Spinal cord (tissue), 10 donors: ENCODE data around the gene PPP2R2C. TPM values are rescaled to one million over a fixed set of nuclear protein-coding genes. Genes with fewer than 3 reads are reported as not detected.
A peak's percentile ranks its signal among the peaks of the same experiment; 100 is the strongest.

Experiments
- DNase-seq, 6 donors: peaks; one replicate each; pipeline versions ENCODE4 v3.0.0 to v3.0.0-alpha.2; 2013 to 2015; ENCODE audit warnings: low spot score in 6 of 6, low read depth in 4 of 6
- H3K27ac ChIP-seq: one replicate; pipeline ENCODE4 v1.5.1; 2013; ENCODE audit warnings: low read depth, low read length, control low read depth
- H3K27me3 ChIP-seq: one replicate; pipeline ENCODE4 v1.6.1; 2013; ENCODE audit warnings: low read length; ENCODE audit not compliant: control insufficient read depth, insufficient read depth
- H3K36me3 ChIP-seq: one replicate; pipeline ENCODE4 v1.6.1; 2013; ENCODE audit warnings: low read length; ENCODE audit not compliant: control insufficient read depth, insufficient read depth
- H3K4me1 ChIP-seq: one replicate; pipeline ENCODE4 v1.6.1; 2013; ENCODE audit warnings: low read length; ENCODE audit not compliant: control insufficient read depth, insufficient read depth
- H3K4me3 ChIP-seq: one replicate; pipeline ENCODE4 v1.5.1; 2013; ENCODE audit warnings: low read depth, low read length, control low read depth
- H3K9me3 ChIP-seq: one replicate; pipeline ENCODE4 v1.6.1; 2013; ENCODE audit warnings: low read length; ENCODE audit not compliant: control insufficient read depth, insufficient read depth
- WGBS: methylation state at CpG from one replicate; pipeline ENCODE4 v1.1.5; 2013; ENCODE audit warnings: missing lambda C conversion rate; ENCODE audit not compliant: insufficient coverage; 5-methylcytosine and 5-hydroxymethylcytosine counted together
- polyA plus RNA-seq, 2 donors: library from polyadenylated mRNA; unstranded; fragments of 120-200 nt; gene quantifications; one replicate each; pipeline ENCODE4 v1.2.1, GENCODE V29; 2013; ENCODE audit not compliant: insufficient read length in 2 of 2
- total RNA-seq, 2 donors: library from RNA; depleted of rRNA in 1 of 2; stranded (reverse); fragments of 120-200 nt in 1 of 2; fragments of >200 nt in 1 of 2; gene quantifications; one replicate each; pipeline versions ENCODE4 v1.2.3 to v1.2.4, GENCODE V29; 2013 to 2014
- donor health status: healthy.

PPP2R2C gene
- total and polyA plus RNA-seq, 4 donors: 17.2 to 114 (median 75.1) TPM

DNA sequence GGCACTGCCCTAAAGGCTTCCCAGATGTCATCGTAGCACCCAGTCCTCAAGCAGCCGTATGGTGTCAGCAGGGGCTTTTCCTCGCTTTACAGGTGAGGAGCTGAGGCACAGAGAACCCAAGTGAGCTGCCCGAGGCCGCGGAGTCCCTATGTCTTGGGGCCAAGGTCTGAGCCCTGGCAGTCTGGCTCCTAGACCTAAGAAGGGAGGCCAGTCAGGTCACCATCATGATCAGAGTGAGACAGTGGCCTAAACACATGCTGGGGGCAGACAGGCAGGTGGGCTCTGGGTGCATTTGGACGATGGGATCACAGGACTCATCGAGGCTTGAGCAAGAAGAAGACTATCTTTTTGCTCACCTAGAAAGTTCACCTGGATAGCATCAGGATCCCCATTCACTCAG, 107.8 kb downstream of the PPP2R2C start:
- H3K36me3 ChIP-seq: peaks cover 21% of the 10 kb centered on the region
- H3K4me3 ChIP-seq: no peak overlapping the region
- H3K4me1 ChIP-seq: peaks cover 64% of the 10 kb centered on the region
- no peak for DNase-seq
- 87% methylated on average over 8 of the region's 8 CpGs for WGBS
- H3K9me3 ChIP-seq: peaks cover 3% of the 10 kb centered on the region
- H3K27me3 ChIP-seq: no peaks in the 10 kb centered on the region
- H3K27ac ChIP-seq: no peak overlapping the region

DNA sequence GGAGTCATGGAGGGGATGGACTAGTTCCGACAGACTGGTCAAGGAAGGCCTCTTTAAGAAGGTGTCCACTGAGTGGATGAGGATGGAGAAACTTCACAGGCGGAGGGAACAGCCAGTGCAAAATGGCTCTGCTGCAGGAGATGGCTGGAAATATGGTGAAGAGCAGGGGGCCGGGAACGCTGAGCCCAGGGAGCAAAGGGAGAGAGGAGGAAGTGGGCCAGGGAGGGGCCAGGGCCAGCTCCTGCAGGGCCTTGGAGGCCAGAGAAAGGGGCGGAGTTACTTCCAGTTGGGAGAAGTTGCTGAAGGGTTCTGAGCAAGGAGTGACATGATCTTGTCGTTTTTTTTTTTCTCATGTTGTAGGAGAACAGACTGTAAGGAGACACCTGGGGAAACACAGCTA, 108.3 kb downstream of the PPP2R2C start:
- H3K36me3 ChIP-seq: peaks cover 17% of the 10 kb centered on the region
- no peak overlapping the region for H3K4me3 ChIP-seq
- no peaks in the 10 kb centered on the region for H3K27me3 ChIP-seq
- H3K9me3 ChIP-seq: peaks cover 3% of the 10 kb centered on the region
- H3K4me1 ChIP-seq: peaks cover 66% of the 10 kb centered on the region
- H3K27ac ChIP-seq: no peak overlapping the region
- no peak for DNase-seq
- 76% methylated on average over 6 of the region's 6 CpGs for WGBS

DNA sequence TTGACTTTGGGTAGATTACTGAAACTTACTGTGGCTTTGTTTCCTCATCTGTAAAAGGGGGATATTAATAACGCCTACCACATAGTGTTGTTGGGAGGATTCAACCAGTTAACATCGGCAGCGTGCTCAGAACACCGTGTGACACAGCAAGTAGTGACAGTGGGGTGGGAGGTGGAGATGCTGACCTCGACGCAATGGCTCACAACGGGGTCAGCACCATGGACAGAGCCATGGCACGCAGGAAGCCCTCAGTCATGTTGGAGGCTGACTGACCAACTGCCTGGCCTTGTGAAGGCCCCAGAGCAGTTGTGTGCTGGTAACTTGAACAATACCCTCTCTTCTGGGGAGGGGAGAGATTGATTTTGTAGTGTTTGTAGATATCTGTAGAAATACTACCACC, 109.5 kb downstream of the PPP2R2C start:
- H3K4me3 ChIP-seq: no peak overlapping the region
- no peak overlapping the region for H3K27ac ChIP-seq
- WGBS: 33% methylated on average over 7 of the region's 8 CpGs
- DNase-seq: peak in 1 of 6 donors; percentile 18
- no peaks in the 10 kb centered on the region for H3K27me3 ChIP-seq
- H3K9me3 ChIP-seq: peaks cover 3% of the 10 kb centered on the region
- H3K36me3 ChIP-seq: peaks cover 14% of the 10 kb centered on the region
- peaks cover 58% of the 10 kb centered on the region for H3K4me1 ChIP-seq

DNA sequence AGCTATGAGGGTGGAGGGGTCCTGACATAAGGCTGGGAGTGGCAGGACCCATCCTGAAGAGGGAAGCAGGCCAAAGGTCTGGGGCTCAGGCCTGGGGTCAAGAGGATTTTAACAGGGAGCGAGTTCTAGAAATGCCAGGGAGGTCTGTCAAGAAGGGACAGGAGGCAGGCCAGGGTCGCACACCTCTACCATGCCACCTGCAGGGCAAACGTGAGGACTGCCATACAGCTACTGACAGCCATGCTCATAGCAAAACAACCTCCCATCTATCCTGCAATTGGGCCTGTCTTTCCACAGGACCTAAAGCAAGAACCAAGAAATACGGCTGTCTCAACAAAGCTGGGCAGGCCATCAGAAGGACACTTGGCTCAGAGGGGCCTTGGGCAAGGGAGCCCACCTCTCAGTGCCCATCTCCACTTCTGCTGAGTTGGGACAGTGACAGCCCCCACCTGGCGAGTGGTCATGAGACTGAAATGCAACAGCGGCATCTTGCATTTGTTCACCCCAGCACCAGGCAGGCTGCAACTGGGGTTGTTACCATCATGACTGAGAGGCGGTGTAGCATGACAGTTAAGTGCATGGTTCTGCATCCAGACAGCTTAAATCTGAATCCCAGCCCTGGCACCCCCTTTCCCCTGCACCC, 110.0 kb downstream of the PPP2R2C start:
- H3K27ac ChIP-seq: no peak overlapping the region
- H3K4me1 ChIP-seq: peaks cover 53% of the 10 kb centered on the region

DNA sequence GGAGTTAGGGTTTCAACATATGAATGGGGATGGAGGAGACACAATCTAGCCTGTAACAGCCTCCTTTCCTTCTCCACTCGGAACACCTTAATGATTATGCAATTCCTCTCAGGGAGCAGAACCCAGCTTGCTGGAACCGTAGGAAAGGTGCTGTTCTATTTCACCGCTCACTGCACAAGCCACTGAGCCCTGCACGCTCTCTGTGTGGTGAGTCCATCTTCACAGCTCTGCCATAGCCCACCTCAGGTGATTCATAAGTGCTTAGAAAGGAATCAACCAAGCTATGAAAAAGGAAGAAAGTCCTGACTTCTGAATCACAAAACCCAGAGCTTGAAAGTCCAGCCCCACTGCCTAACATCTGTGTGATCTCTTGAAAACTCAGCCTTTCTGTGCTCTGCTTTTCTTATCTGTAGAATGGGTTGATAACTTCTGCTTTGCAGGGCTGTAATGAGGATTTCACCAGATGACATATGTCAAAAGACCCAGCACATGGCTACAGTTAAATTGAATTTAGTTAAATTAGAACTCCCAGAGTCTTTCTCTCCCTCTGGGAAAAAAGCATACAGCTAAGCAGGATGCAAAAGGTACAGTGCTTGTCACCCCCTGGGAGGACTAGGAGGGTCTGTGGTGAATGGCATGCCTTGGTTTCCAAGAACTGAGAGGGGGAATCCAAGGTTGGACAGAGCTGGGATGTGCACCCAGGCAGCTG, 111.2 kb downstream of the PPP2R2C start:
- H3K27ac ChIP-seq: no peak overlapping the region
- no peaks in the 10 kb centered on the region for H3K27me3 ChIP-seq
- 33% methylated on average over 2 of the region's 4 CpGs for WGBS

More for the DNA sequence above, 110.0 kb downstream of the PPP2R2C start:
- Histone ChIP-seq H3K36me3 (peaks cover 17% of the 10 kb centered on the region), H3K27me3 (no peaks in the 10 kb centered on the region), H3K9me3 (peaks cover 3% of the 10 kb centered on the region), H3K4me3 (no peak overlapping the region)
- 85% methylated on average over 7 of the region's 7 CpGs for WGBS
- DNase-seq: no peak

DNA sequence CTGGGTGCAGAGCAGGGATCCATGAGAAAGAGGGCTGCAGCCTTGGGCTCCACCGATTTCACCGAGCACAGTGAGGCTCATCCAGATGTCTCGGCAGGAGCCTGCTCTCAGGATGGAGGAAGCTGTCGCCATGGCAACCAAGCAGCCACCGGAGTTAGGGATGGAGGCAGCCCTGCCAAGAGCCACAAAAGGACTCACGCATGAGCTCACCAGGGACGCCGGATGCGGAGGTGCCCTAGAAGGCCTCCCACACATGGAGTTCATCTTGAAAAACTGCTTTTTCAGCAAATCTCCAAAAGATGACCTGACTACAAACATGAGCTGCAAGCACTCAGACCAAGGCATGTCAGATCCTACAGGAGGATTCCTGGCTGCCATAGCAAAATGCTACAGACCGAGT, 112.0 kb downstream of the PPP2R2C start:
- WGBS: 5% methylated on average over 10 of the region's 10 CpGs
- Histone ChIP-seq H3K4me3 (no peak overlapping the region), H3K4me1 (peaks cover 35% of the 10 kb centered on the region), H3K9me3 (peaks cover 3% of the 10 kb centered on the region), H3K27ac (no peak overlapping the region), H3K36me3 (peaks cover 30% of the 10 kb centered on the region), H3K27me3 (no peaks in the 10 kb centered on the region)
- peak in 5 of 6 donors; percentile 65 to 98 (median 80) for DNase-seq

More for the DNA sequence above, 111.2 kb downstream of the PPP2R2C start:
- Histone ChIP-seq H3K36me3 (peaks cover 26% of the 10 kb centered on the region), H3K4me1 (peaks cover 41% of the 10 kb centered on the region), H3K4me3 (no peak overlapping the region), H3K9me3 (peaks cover 3% of the 10 kb centered on the region)
- peak in 1 of 6 donors; percentile 43 for DNase-seq

DNA sequence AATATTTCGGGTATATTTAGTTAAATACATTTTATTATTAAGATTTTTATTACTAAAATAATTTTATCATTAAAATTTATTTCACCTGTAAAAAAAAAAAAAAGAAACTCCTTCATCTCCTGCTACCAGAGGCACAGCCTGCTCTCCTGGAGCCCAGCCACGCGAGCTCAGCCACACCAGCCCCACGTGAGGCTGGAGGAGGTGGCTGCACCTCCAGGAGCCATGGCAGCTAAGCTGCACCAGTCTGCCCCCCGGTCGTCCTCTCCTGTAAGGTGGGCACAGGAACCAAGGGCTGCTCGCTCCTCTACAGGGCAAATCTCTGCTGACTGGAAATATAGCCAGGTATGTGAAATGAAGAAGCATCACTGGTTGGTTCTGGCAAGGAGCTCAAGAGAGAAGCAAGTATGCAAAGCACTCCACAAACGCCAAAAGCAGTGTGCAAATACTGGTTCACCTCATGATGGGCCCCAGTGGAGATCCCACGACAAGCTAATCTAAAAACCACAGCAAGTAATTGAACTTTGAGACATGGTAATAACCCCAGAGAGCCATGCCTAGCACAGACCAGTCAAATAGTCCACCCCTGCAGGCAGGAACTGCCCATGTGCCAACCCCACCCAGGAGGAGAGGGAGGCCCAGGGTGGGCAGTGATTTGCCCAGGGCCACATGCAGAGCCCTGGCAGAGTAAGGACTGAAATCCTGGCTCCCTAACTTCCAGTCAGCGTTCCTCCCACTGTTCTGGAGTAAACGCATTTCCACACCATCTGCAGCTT, 112.7 kb downstream of the PPP2R2C start:
- 57% methylated on average over 9 of the region's 11 CpGs for WGBS
- Histone ChIP-seq H3K4me3 (no peak overlapping the region), H3K36me3 (peaks cover 30% of the 10 kb centered on the region), H3K27ac (no peak overlapping the region), H3K9me3 (peaks cover 3% of the 10 kb centered on the region), H3K27me3 (no peaks in the 10 kb centered on the region), H3K4me1 (peaks cover 29% of the 10 kb centered on the region)
- peak in 1 of 6 donors; percentile 44 for DNase-seq

DNA sequence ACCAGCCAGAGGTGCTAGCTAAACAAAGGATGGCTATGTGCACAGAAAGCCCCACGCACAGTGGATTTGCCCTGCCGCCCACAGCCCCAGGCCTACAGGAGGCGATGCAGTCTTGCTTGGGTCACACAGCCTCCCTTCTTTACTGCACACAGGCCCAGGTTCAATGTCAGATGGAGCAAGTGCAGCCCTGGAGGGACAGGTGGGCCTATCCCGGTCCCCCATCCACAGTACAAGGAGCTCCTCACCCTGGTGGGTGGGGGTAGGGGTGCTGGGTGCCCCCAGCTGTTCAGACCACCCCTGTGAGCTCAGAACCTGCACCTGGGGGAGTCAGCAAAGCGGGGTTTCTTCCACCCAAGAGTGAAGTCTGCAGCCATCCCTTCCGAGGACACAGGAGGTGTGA, 114.9 kb downstream of the PPP2R2C start:
- no peaks in the 10 kb centered on the region for H3K27me3 ChIP-seq
- no peak overlapping the region for H3K27ac ChIP-seq
- peaks cover 24% of the 10 kb centered on the region for H3K36me3 ChIP-seq
- no peaks in the 10 kb centered on the region for H3K9me3 ChIP-seq
- H3K4me3 ChIP-seq: no peak overlapping the region
- DNase-seq: no peak
- WGBS: 83% methylated on average over 4 of the region's 6 CpGs
- peaks cover 21% of the 10 kb centered on the region for H3K4me1 ChIP-seq

DNA sequence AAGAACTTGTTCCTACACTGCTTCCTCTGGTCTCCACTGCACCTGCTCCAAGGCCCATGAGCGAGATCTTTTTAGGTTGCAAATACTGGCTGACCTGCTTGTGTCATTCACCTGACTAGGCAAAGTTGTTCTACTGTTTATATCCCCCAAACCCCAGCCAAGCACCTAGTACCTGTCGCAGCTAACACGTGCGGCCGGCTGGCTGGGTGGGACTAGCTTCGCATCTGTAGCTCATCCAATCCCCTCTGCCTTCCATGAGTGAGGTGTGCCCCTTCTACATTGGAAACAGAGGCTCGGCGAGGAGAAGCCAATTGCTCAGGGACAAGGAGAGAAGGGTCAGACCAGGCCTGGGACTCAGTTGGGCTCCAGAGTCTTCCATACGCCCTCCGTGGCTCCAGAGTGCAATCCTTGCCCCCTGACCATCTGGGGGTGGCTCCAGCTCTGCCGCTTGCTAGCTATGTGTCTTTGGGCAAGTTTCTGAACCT, 116.3 kb downstream of the PPP2R2C start:
- Histone ChIP-seq H3K9me3 (no peaks in the 10 kb centered on the region), H3K27ac (no peak overlapping the region), H3K4me3 (no peak overlapping the region), H3K36me3 (peaks cover 24% of the 10 kb centered on the region), H3K27me3 (no peaks in the 10 kb centered on the region), H3K4me1 (peaks cover 20% of the 10 kb centered on the region)
- no peak for DNase-seq
- 92% methylated on average over 11 of the region's 11 CpGs for WGBS
